Endothelial cell of hepatic sinusoid (primary cell): ENCODE data around the gene GRK6.
"Not testable (repeated sequence)": the region's sequence is repeated elsewhere in the genome, so short reads cannot be mapped to it uniquely, and the experiment has no call there.

ENCODE experiments used
- in situ Hi-C: cut with HindIII; loops from 2 replicates; pipeline ENCODE4 v1.10.0; 2017; ENCODE audit warnings: low sequenced_read_pairs

The GRK6 gene

GRCh38 chr5:177397875-177398390 lies 28.5 kb upstream of the GRK6 start:
- in situ Hi-C loops, result no loop called here

- in situ Hi-C loops, result no loop called here
These were observed 26.2 kb upstream of the GRK6 start, which contains the start of gene PFN3 for GRCh38 chr5:177399997-177400868. Gene PFN3 (minus strand): TSS chr5:177400661. CDS start chr5:177400576, 85 bp downstream.

GRCh38 chr5:177402271-177403043 lies 24.0 kb upstream of the GRK6 start:
- in situ Hi-C loops, result no loop called here

GRCh38 chr5:177403102-177403791 lies 23.2 kb upstream of the GRK6 start:
- in situ Hi-C loops, result no loop called here

- in situ Hi-C loops, result no loop called here
These were observed 22.5 kb upstream of the GRK6 start for GRCh38 chr5:177403792-177404640.

- in situ Hi-C loops, result loop anchor here (5.0 kb wide), 2 partner anchors 42 to 43 kb away; partner anchors contain the start of gene PRR7
These were observed 21.8 kb upstream of the GRK6 start for GRCh38 chr5:177404641-177405179.

GRCh38 chr5:177405312-177405711 lies 21.2 kb upstream of the GRK6 start:
- in situ Hi-C loops, result loop anchor here (5.0 kb wide), 2 partner anchors 42 to 43 kb away; partner anchors contain the start of gene PRR7

GRCh38 chr5:177405805-177406204 lies 20.7 kb upstream of the GRK6 start:
- in situ Hi-C loops, result loop anchor here (5.0 kb wide), 2 partner anchors 41 to 44 kb away; partner anchors contain the start of gene PRR7

GRCh38 chr5:177409043-177409801 lies 17.3 kb upstream of the GRK6 start, which contains the start of gene F12:
Gene F12 (minus strand): TSS chr5:177409564. CDS start chr5:177409527, 37 bp downstream.
- in situ Hi-C loops, result loop anchor here (5.0 kb wide), 2 partner anchors 38 to 47 kb away; partner anchors contain the start of gene PRR7

GRCh38 chr5:177410575-177410974 lies 15.9 kb upstream of the GRK6 start:
- in situ Hi-C loops, result no loop called here

- in situ Hi-C loops, result no loop called here
These were observed 13.8 kb upstream of the GRK6 start for GRCh38 chr5:177412603-177413233.

GRCh38 chr5:177414481-177414880 lies 12.0 kb upstream of the GRK6 start:
- in situ Hi-C loops, result no loop called here

GRCh38 chr5:177417081-177417480 lies 9.4 kb upstream of the GRK6 start:
- in situ Hi-C loops, result not testable (repeated sequence)

GRCh38 chr5:177419046-177419445 lies 7.4 kb upstream of the GRK6 start:
- in situ Hi-C loops, result no loop called here

GRCh38 chr5:177420472-177420871 lies 6.0 kb upstream of the GRK6 start:
- in situ Hi-C loops, result not testable (repeated sequence)

- in situ Hi-C loops, result no loop called here
These were observed 5.2 kb upstream of the GRK6 start for GRCh38 chr5:177421062-177421798.

- in situ Hi-C loops, result no loop called here
These were observed 2.8 kb upstream of the GRK6 start for GRCh38 chr5:177423671-177424070.
